ENCODE data around the gene FAAP20.

GRCh38 chr1:2194319-2194897 lies at the start of gene FAAP20:
- TF ChIP-seq POLR2A (IDR thresholded peaks at IDR 0.05) (peak in 1 of 2 donors; percentile 32), CTCF (IDR thresholded peaks at IDR 0.05) (no peak)
